GM18870 (cell line): ENCODE measurements around the gene RBMS3.

Source experiments
- ATAC-seq: cut with Tn5 transposase; IDR thresholded peaks from one replicate; pipeline ENCODE4 v1.9.1; 2021; ENCODE audit warnings: moderate library complexity; ENCODE audit not compliant: unreplicated experiment

Gene RBMS3

GRCh38 chr3:29701326-29701983 is 420.6 kb downstream of the RBMS3 start:
- ATAC-seq: no peak

GRCh38 chr3:29705906-29706844 is 425.3 kb downstream of the RBMS3 start:
- no peak for ATAC-seq

- ATAC-seq: no peak
These were observed 428.0 kb downstream of the RBMS3 start for GRCh38 chr3:29708884-29709283.

GRCh38 chr3:29711255-29711771 is 430.4 kb downstream of the RBMS3 start:
- no peak for ATAC-seq

GRCh38 chr3:29716213-29716612 is 435.3 kb downstream of the RBMS3 start:
- ATAC-seq: no peak

GRCh38 chr3:29718661-29719065 is 437.8 kb downstream of the RBMS3 start:
- ATAC-seq: no peak

- no peak for ATAC-seq
These were observed 439.8 kb downstream of the RBMS3 start for GRCh38 chr3:29720665-29721064.

- no peak for ATAC-seq
These were observed 440.9 kb downstream of the RBMS3 start for GRCh38 chr3:29721789-29722188.

GRCh38 chr3:29731050-29731449 is 450.2 kb downstream of the RBMS3 start:
- no peak for ATAC-seq

- no peak for ATAC-seq
These were observed 460.4 kb downstream of the RBMS3 start for GRCh38 chr3:29741231-29741630.

- ATAC-seq: no peak
These were observed 464.5 kb downstream of the RBMS3 start for GRCh38 chr3:29745232-29745870.

GRCh38 chr3:29746163-29746760 is 465.4 kb downstream of the RBMS3 start:
- no peak for ATAC-seq

GRCh38 chr3:29747991-29748390 is 467.1 kb downstream of the RBMS3 start:
- ATAC-seq: no peak

GRCh38 chr3:29751647-29752314 is 470.9 kb downstream of the RBMS3 start:
- no peak for ATAC-seq

- peak; percentile 73 for ATAC-seq
These were observed 473.5 kb downstream of the RBMS3 start for GRCh38 chr3:29754346-29754745.

- no peak for ATAC-seq
These were observed 474.5 kb downstream of the RBMS3 start for GRCh38 chr3:29755416-29755815.

- ATAC-seq: no peak
These were observed 476.3 kb downstream of the RBMS3 start for GRCh38 chr3:29757054-29757777.

- no peak for ATAC-seq
These were observed 477.2 kb downstream of the RBMS3 start for GRCh38 chr3:29758108-29758433.

- ATAC-seq: no peak
These were observed 477.8 kb downstream of the RBMS3 start for GRCh38 chr3:29758434-29759322.
